ENCODE data around the gene BAZ1B.

BAZ1B gene

DNA sequence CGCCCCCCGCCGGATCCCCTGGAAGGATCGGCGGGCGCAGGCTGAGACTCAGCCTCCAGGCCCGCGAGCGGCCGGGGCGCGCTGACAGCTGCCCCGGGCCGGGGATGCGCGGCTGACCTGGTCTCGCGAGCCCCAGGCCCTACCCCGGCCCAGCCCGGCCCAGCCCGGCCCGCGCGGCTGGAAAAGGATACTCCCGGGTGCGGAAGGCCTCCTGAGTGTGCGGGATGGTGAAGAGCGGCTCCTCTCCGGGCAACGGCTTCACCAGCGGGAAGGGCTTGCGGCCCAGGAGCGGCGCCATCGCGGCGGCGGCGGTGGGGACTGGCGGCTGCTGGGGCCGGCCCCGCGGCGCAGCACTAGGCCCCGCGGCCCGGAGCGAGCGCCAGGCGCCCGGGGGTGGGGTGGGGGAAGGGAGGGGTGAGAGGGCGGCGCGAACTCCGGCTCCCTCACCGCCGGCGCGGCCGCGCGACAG, 423 bp downstream of the BAZ1B start:
- Histone ChIP-seq H3K4me2 (ENCODE audit: low read length) (peak overlapping the region; percentile 86), H4K20me1 (ENCODE audit: insufficient read depth, low read length) (peaks cover 14% of the 10 kb centered on the region; the same call in 1 of the 2 replicates), H3K9ac (ENCODE audit: low read length) (peak overlapping the region; percentile 94), H3K9me2 (ENCODE audit: low read depth, low read length) (no peaks in the 10 kb centered on the region), H3F3A (ENCODE audit: insufficient read depth, low read length) (no peaks in the 10 kb centered on the region), H3K36me3 (ENCODE audit: insufficient read depth, low read length) (peaks cover 40% of the 10 kb centered on the region), H3K9me3 (ENCODE audit: low read length) (no peaks in the 10 kb centered on the region), H3K4me3 (ENCODE audit: low read depth, low read length, poor library complexity, severe bottlenecking) (peak overlapping the region; percentile 81), H2AFZ (ENCODE audit: low read length) (no peak overlapping the region), H3K27ac (ENCODE audit: low read depth, low read length, poor library complexity, severe bottlenecking) (peak overlapping the region; percentile 86), H3K4me1 (ENCODE audit: insufficient read depth, low read length, severe bottlenecking) (peaks cover 61% of the 10 kb centered on the region), H3K27me3 (ENCODE audit: insufficient read depth, low read length) (no peaks in the 10 kb centered on the region), H3K79me2 (ENCODE audit: insufficient read depth, low read length) (peaks cover 51% of the 10 kb centered on the region)
- TF ChIP-seq, protein P1, sequence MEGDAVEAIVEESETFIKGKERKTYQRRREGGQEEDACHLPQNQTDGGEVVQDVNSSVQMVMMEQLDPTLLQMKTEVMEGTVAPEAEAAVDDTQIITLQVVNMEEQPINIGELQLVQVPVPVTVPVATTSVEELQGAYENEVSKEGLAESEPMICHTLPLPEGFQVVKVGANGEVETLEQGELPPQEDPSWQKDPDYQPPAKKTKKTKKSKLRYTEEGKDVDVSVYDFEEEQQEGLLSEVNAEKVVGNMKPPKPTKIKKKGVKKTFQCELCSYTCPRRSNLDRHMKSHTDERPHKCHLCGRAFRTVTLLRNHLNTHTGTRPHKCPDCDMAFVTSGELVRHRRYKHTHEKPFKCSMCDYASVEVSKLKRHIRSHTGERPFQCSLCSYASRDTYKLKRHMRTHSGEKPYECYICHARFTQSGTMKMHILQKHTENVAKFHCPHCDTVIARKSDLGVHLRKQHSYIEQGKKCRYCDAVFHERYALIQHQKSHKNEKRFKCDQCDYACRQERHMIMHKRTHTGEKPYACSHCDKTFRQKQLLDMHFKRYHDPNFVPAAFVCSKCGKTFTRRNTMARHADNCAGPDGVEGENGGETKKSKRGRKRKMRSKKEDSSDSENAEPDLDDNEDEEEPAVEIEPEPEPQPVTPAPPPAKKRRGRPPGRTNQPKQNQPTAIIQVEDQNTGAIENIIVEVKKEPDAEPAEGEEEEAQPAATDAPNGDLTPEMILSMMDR (IDR thresholded peaks at IDR 0.05; ENCODE audit: low read length), result no peak
- no peak for TF ChIP-seq EZH2 (IDR thresholded peaks at IDR 0.05; ENCODE audit: borderline replicate concordance, low read length)

DNA sequence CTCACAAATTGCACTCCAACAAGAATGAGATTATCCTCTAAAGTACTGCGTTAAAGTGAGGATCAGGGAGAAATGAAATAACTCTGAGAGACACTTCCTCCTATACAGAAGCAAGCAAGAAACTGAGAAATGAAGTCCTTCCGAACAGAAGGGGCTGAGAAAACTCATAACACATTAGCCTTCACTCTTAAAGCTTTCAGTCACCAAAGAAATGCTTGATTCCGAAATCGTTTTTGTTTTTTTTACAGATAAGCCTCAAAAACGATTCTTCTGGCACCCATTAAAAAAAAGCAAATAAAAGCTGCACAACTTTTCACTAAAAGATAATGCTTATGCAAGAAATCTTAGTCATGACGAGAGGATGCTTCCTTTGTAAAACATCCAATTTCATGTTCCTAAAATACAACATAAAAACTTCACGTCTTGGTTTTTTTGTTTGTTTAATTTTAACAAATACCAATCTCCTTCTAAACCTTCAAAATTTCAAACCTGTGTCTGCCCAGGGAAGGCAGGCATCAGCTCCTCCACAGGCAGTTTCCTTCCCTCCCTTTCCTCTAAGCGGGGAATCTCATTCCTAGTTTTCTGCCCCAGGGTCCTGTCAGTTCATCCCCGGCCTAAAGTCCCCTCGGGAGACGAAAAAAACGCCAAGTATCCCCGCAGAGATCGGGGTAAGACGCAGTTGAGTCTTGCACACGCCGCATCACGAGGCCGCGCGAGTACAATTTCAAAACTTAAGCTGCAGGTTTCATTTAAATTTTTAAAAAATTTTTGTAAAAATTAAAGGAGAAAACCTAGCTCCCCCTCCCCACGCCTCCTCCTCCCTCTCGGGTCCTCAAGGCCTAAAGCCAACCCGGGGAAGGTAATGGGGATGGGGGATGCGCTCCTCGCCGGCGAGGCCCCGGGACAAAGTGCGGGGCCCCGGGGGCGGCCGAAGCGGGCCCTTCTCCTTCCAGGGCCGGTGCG, 1.1 kb downstream of the BAZ1B start:
- Histone ChIP-seq H3K9ac (ENCODE audit: low read length) (peak overlapping the region; percentile 94), H3K9me2 (ENCODE audit: low read depth, low read length) (no peaks in the 10 kb centered on the region), H3K27ac (ENCODE audit: low read depth, low read length, poor library complexity, severe bottlenecking) (peak overlapping the region; percentile 86), H3K9me3 (ENCODE audit: low read length) (no peaks in the 10 kb centered on the region), H3K4me1 (ENCODE audit: insufficient read depth, low read length, severe bottlenecking) (peaks cover 56% of the 10 kb centered on the region), H2AFZ (ENCODE audit: low read length) (no peak overlapping the region), H4K20me1 (ENCODE audit: insufficient read depth, low read length) (peaks cover 14% of the 10 kb centered on the region; the same call in 1 of the 2 replicates), H3K27me3 (ENCODE audit: insufficient read depth, low read length) (no peaks in the 10 kb centered on the region), H3K79me2 (ENCODE audit: insufficient read depth, low read length) (peaks cover 58% of the 10 kb centered on the region), H3K4me2 (ENCODE audit: low read length) (peak overlapping the region; percentile 86), H3F3A (ENCODE audit: insufficient read depth, low read length) (no peaks in the 10 kb centered on the region), H3K36me3 (ENCODE audit: insufficient read depth, low read length) (peaks cover 47% of the 10 kb centered on the region), H3K4me3 (ENCODE audit: low read depth, low read length, poor library complexity, severe bottlenecking) (peak overlapping the region; percentile 81)
- TF ChIP-seq, protein P1 (IDR thresholded peaks at IDR 0.05; ENCODE audit: low read length), result no peak
- no peak for TF ChIP-seq EZH2 (IDR thresholded peaks at IDR 0.05; ENCODE audit: borderline replicate concordance, low read length)

DNA sequence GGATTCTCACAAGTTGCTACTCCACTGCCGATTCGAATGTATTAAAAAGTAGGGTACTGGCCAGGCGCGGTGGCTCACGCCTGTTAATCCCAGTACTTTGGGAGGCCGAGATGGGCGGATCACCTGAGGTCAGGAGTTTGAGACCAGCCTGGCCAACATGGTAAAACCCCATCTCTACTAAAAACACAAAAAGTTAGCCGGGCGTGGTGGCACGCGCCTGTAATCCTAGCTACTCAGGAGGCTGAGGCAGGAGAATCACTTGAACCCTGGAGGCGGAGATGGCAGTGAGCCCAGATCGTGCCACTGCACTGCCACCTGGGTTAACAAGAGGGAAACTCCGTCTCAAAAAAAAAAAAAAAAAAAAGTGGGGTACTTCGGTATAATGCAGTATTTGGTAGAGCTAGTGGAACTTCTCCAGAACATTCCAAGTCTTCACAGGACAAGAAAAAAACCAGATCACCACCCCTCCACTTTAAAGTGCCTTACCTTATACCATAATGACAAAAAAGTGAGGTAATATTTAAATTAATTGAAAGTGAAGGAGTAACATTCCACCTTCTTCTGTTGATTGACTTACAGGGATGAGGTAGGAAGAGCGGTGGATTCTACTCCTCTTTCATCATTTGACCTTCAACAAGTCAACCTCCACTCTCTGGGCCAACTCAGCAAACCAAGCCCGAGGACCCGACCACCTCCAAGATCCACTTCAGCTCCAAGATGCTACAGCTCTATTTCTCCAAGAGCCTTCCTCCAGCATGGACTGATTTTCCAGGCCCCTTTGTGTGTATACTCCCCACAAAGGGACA, 2.0 kb downstream of the BAZ1B start:
- Histone ChIP-seq H3K79me2 (ENCODE audit: insufficient read depth, low read length) (peaks cover 67% of the 10 kb centered on the region), H4K20me1 (ENCODE audit: insufficient read depth, low read length) (peaks cover 14% of the 10 kb centered on the region; the same call in 1 of the 2 replicates), H3K9ac (ENCODE audit: low read length) (peak overlapping the region; percentile 94), H3K9me3 (ENCODE audit: low read length) (no peaks in the 10 kb centered on the region), H3K27me3 (ENCODE audit: insufficient read depth, low read length) (no peaks in the 10 kb centered on the region), H2AFZ (ENCODE audit: low read length) (no peak overlapping the region), H3K4me2 (ENCODE audit: low read length) (peak overlapping the region; percentile 86), H3K4me1 (ENCODE audit: insufficient read depth, low read length, severe bottlenecking) (peaks cover 51% of the 10 kb centered on the region), H3F3A (ENCODE audit: insufficient read depth, low read length) (no peaks in the 10 kb centered on the region), H3K9me2 (ENCODE audit: low read depth, low read length) (no peaks in the 10 kb centered on the region), H3K36me3 (ENCODE audit: insufficient read depth, low read length) (peaks cover 56% of the 10 kb centered on the region), H3K4me3 (ENCODE audit: low read depth, low read length, poor library complexity, severe bottlenecking) (peak overlapping the region; percentile 81), H3K27ac (ENCODE audit: low read depth, low read length, poor library complexity, severe bottlenecking) (peak overlapping the region; percentile 86)
- TF ChIP-seq EZH2 (IDR thresholded peaks at IDR 0.05; ENCODE audit: borderline replicate concordance, low read length), result no peak
- TF ChIP-seq, protein P1 (IDR thresholded peaks at IDR 0.05; ENCODE audit: low read length), result no peak

Data from OCI-LY1 (cell line).